ENCODE data around the gene SMU1.

GRCh38 chr9:33041432-33042188 is 34.9 kb downstream of the SMU1 start:
- TF ChIP-seq CTCF (IDR thresholded peaks at IDR 0.05) = no peak
- no peak; the same call in 1 of the 2 replicates for TF ChIP-seq POLR2AphosphoS5 (IDR thresholded peaks at IDR 0.05; ENCODE audit: low read depth, low read length)
- TF ChIP-seq SIN3A (IDR thresholded peaks at IDR 0.05; ENCODE audit: borderline replicate concordance, insufficient read depth, low read depth, low read length) = no peak
- TF ChIP-seq, protein P1, sequence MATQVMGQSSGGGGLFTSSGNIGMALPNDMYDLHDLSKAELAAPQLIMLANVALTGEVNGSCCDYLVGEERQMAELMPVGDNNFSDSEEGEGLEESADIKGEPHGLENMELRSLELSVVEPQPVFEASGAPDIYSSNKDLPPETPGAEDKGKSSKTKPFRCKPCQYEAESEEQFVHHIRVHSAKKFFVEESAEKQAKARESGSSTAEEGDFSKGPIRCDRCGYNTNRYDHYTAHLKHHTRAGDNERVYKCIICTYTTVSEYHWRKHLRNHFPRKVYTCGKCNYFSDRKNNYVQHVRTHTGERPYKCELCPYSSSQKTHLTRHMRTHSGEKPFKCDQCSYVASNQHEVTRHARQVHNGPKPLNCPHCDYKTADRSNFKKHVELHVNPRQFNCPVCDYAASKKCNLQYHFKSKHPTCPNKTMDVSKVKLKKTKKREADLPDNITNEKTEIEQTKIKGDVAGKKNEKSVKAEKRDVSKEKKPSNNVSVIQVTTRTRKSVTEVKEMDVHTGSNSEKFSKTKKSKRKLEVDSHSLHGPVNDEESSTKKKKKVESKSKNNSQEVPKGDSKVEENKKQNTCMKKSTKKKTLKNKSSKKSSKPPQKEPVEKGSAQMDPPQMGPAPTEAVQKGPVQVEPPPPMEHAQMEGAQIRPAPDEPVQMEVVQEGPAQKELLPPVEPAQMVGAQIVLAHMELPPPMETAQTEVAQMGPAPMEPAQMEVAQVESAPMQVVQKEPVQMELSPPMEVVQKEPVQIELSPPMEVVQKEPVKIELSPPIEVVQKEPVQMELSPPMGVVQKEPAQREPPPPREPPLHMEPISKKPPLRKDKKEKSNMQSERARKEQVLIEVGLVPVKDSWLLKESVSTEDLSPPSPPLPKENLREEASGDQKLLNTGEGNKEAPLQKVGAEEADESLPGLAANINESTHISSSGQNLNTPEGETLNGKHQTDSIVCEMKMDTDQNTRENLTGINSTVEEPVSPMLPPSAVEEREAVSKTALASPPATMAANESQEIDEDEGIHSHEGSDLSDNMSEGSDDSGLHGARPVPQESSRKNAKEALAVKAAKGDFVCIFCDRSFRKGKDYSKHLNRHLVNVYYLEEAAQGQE (IDR thresholded peaks at IDR 0.05; ENCODE audit: insufficient read depth in 1 of 2, low read depth in 2 of 2, low read length in 1 of 2) = no peak
- no peak for TF ChIP-seq TCF7L2 (IDR thresholded peaks at IDR 0.05; ENCODE audit: low read depth, low read length)

Measured in Panc1 (cell line).